HFF-Myc (cell line): ENCODE data around the gene SGCA.

Experiments used
- DNase-seq: peaks from one replicate; pipeline ENCODE4 v3.0.0-alpha.2; 2011; ENCODE audit warnings: low read depth; ENCODE audit errors: extremely low read depth
- H3K4me3 ChIP-seq: replicated peaks from 2 replicates; pipeline ENCODE4 v1.5.1; 2011; ENCODE audit warnings: low read depth, mild to moderate bottlenecking, control low read depth, low read length
- TF ChIP-seq, protein P1 (sequence below): IDR thresholded peaks from 2 replicates; pipeline ENCODE4 v1.5.1; 2012; ENCODE audit warnings: mild to moderate bottlenecking, low read depth, low read length, control low read depth; ENCODE audit errors: missing control alignments

The SGCA gene

DNA sequence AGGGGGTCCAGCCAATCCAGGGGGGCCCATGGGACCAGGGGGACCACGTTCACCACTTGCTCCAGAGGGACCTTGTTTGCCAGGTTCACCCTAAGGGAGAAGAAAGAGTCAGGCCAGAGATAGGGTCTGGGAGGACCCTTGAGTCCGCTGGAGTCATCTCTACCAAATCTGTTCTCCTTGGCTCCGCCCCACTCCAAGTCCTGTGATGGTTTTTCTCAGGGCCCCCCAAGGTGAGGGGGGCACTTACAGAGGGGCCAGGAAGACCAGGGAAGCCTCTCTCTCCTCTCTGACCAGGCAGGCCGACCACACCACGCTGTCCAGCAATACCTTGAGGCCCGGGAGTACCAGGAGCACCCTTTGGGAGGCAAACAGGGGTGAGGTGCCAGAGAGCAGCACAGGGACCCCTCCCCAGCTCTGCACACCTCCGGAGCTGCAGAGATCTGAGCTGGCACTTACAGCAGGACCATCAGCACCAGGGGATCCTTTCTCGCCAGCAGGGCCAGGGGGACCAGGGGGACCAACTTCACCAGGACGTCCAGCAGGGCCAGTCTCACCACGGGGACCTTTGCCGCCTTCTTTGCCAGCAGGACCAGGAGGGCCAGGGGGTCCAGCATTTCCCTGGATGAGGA lies 23.2 kb downstream of the SGCA start:
- no peak for DNase-seq
- TF ChIP-seq, protein P1, sequence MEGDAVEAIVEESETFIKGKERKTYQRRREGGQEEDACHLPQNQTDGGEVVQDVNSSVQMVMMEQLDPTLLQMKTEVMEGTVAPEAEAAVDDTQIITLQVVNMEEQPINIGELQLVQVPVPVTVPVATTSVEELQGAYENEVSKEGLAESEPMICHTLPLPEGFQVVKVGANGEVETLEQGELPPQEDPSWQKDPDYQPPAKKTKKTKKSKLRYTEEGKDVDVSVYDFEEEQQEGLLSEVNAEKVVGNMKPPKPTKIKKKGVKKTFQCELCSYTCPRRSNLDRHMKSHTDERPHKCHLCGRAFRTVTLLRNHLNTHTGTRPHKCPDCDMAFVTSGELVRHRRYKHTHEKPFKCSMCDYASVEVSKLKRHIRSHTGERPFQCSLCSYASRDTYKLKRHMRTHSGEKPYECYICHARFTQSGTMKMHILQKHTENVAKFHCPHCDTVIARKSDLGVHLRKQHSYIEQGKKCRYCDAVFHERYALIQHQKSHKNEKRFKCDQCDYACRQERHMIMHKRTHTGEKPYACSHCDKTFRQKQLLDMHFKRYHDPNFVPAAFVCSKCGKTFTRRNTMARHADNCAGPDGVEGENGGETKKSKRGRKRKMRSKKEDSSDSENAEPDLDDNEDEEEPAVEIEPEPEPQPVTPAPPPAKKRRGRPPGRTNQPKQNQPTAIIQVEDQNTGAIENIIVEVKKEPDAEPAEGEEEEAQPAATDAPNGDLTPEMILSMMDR = no peak
- no peak overlapping the region for H3K4me3 ChIP-seq

DNA sequence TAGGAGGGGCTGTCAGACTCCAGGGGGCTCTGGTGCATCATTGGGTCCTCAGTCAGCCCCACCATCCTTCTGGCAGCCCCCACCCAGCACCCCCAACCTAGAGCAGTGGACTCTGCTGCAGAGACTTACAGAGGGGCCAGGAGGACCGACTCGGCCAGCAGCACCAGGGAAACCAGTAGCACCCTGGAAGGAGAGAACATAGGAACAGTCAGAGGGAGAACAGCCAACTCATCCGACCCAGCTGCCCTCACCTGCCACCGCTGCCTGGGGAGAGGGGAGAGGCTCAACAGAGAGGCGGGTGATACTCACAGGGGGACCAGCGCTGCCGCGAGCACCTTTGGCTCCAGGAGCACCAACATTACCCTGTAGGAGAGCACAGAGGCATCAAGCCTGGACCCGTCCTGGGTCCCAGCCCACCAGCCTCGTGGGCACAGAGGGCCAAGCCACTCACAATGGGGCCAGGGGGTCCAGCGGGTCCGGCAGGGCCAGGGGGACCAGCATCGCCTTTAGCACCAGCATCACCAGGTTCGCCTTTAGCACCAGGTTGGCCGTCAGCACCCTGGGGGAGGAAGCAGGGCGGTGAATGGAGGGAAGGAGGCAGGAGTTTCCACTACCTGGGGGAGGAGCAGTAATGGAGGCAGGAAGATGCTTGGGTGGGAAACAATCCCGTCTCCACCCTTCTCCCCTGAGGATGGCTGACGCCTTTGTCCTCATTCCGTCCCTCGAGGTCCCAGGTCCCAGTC lies 23.9 kb downstream of the SGCA start:
- DNase-seq = no peak
- no peak overlapping the region for H3K4me3 ChIP-seq
- TF ChIP-seq, protein P1 = no peak

DNA sequence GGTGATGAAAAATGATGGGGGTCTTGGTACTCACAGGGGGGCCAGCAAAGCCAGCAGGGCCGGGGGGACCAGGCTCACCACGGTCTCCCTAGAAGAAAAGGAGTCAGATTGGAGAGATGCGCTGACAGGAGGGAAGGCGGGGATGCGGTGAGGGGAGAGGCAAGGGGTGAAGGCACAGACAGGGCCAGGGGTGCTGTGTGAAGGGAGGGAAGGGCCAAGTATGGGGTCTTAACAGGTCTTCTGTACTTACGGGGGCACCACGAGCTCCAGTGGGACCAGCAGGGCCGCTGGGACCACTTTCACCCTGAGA lies 24.4 kb downstream of the SGCA start:
- TF ChIP-seq, protein P1 = no peak
- no peak for DNase-seq
- no peak overlapping the region for H3K4me3 ChIP-seq

DNA sequence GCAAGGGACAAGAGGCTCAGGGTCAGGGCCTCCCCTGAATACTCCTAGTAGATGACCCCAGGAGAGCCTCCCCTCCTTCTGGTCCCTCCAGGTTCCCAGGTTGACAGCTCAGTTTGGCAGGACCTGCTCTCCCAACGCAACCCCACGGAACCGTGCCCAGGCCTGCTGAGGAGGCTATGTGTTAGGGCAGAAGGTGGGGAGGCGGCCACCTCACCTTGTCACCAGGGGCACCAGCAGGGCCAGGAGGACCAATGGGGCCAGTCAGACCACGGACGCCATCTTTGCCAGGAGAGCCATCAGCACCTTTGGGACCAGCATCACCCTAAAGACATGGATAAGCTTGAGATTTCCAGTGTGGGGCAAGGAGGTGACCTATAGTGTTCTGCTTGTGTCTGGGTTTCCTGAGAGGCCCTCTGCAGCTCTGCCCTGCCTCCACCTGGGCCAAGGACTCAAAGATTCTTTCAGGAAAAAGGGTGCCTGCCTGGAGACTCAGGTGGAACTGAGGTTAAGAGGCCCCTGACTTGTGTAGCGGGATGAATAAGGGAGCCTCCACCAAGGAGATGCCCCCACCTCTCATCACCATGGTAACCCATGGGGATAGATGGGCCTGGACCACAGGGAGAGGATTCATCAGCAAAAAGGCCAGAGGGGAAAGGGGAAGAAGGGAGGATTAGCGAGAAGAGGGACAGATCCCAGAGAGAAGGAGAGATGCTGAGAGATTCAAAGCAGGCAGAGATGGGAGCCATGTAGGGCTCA lies 25.0 kb downstream of the SGCA start:
- TF ChIP-seq, protein P1 = no peak
- no peak overlapping the region for H3K4me3 ChIP-seq
- no peak for DNase-seq

DNA sequence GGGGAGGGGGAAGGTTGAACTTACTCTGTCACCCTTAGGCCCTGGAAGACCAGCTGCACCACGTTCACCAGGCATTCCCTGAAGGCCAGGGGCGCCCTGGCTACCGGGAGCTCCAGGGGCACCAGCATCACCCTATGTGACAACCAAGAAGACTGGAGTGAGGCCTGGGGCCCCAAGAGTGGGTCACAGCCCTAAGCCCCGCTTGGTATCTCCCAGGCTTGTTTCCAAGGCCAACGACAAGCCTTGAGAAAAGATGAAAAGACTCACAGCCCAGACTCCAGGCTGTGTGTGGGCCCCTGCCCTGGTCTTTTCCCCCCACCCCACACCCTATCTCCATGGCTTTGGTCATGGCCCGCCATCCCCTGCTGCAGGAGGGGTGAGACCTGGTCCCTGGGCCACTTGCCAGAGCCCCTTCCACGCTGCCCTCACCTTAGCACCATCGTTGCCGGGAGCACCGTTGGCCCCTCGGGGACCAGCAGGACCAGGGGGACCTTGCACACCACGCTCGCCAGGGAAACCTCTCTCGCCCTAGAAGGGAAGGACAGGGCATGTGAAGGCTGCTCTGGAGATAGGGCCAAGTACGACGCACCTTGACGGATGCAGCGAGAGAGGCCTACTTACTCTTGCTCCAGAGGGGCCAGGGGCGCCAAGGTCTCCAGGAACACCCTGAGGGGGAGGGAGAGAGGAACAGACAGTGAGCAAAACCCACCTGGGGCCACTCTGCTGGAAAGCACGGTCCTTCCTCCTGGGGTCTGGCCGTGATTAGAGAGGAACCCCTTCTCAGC lies 25.7 kb downstream of the SGCA start:
- H3K4me3 ChIP-seq = no peak overlapping the region
- TF ChIP-seq, protein P1 = no peak
- no peak for DNase-seq

DNA sequence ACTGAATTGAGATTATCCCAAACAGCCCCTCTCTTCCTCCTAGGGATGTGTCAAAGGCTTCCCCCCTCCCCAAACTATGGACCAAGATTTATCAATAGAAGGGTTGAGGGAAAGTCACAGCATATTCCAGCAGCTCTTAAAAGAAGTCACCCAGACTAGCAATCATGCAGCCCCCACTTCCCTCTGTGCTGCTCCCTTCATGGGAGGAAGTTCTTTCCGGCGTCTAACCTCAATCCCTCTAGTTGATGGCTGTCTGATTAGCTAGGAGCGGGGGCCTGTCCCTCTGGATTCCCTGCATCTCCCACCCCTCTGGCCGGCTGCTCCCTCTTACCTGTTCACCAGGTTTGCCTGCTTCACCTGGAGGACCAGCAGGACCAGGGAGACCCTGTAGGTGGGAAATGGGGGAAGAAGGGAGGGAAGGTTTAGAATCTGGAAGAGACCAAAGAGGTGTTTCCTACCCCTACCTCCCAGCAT lies 26.4 kb downstream of the SGCA start:
- DNase-seq = no peak
- TF ChIP-seq, protein P1 = no peak
- H3K4me3 ChIP-seq = peak overlapping the region; percentile 11; the same call in 1 of the 2 replicates
